ENCODE results near the gene PDGFRB. TPM values are rescaled to one million over a fixed set of nuclear protein-coding genes. Genes with fewer than 3 reads are reported as not detected.

Gene PDGFRB
- total RNA-seq, 2 donors from 2014 or later, result 8.6 to 18.1 TPM

DNA sequence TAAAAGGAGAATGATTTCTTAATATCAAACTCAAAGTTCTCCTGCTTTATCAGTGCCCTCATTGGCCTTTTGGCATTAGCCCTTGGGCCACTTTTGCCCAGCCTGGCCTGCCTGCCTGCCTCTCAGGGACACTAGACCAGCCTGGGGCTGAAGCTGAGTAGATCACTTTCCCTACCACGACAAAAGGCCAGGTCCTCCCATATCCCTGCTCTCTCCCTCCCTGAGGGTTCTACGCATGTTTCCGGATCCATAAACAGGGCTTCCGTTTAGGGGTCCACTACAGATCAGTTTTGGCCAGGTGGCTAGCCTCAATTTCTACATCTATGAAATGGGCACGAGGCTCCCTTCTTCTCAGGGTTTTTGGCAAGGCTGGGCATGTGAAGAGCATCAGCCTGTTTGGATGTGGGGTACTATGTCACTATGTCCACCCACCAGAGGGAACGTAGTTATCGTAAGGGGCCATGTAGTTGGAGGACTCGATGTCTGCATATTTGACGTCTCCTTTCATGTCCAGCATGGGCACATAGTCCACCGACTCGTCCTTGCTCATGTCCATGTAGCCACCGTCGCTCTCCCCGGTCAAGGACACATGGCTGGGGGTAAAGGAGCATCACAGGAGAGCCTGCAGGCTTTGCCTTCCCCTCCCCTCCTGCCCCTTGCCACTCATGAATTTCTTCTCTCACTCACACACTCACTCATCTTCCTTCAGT, 34.0 kb downstream of the PDGFRB start:
- H3K36me3 ChIP-seq, result no peaks in the 10 kb centered on the region
- intact Hi-C loops (cut with DNase I), result loop anchor here (10.0 kb wide), 1 partner anchor 287 kb away; no protein-coding TSS in a partner anchor
- DNase-seq, result no peak
- H3K4me3 ChIP-seq, result no peak overlapping the region
- no peaks in the 10 kb centered on the region for H3K9me3 ChIP-seq
- H3K4me1 ChIP-seq, result no peaks in the 10 kb centered on the region
- H3K9ac ChIP-seq (ENCODE audit: low read depth in 2 of 2, low read length in 2 of 2), result peak overlapping the region; percentile 27 to 30
- H3K27ac ChIP-seq, result no peak overlapping the region
- TF ChIP-seq, protein P1, sequence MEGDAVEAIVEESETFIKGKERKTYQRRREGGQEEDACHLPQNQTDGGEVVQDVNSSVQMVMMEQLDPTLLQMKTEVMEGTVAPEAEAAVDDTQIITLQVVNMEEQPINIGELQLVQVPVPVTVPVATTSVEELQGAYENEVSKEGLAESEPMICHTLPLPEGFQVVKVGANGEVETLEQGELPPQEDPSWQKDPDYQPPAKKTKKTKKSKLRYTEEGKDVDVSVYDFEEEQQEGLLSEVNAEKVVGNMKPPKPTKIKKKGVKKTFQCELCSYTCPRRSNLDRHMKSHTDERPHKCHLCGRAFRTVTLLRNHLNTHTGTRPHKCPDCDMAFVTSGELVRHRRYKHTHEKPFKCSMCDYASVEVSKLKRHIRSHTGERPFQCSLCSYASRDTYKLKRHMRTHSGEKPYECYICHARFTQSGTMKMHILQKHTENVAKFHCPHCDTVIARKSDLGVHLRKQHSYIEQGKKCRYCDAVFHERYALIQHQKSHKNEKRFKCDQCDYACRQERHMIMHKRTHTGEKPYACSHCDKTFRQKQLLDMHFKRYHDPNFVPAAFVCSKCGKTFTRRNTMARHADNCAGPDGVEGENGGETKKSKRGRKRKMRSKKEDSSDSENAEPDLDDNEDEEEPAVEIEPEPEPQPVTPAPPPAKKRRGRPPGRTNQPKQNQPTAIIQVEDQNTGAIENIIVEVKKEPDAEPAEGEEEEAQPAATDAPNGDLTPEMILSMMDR (IDR thresholded peaks at IDR 0.05), result no peak
- H3K27me3 ChIP-seq, result no peaks in the 10 kb centered on the region

DNA sequence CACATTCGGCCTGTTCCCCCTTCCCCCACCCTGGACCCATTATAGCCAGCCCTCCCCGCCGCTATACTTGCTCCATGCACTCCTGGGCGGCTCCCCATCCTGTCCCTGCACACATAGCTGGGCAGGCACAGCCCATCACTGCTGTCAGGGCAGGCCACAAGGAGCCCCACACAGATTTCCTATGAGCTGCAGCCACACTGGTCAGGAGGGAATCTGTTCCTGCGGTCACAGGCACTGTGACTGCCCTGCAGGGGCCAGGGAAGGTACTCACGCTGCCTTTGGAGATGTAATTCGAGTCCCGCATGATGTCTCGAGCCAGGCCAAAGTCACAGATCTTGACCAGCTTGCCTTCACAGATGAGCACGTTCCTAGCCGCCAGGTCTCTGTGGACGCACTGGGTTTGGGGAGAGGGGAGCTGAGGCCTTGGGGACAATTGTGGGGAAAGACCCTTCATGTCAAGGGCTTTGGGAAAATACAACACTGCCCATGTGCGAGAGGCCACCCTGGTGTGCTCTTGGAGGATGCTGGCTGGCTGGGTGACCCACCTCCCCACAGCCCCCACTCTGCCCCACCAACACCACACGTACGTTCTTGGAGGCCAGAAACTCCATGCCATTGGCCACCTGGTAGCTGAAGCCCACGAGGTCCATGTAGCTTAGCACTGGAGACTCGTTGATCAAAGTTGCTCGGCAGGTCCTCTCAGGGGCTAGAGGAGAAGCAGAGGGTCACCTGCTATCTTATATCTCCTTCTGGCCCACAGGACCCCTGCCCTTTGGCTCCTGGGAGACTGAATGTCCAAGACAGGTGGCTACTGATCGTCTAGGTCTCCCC, 34.8 kb downstream of the PDGFRB start:
- DNase-seq, result no peak
- H3K4me1 ChIP-seq, result no peaks in the 10 kb centered on the region

DNA sequence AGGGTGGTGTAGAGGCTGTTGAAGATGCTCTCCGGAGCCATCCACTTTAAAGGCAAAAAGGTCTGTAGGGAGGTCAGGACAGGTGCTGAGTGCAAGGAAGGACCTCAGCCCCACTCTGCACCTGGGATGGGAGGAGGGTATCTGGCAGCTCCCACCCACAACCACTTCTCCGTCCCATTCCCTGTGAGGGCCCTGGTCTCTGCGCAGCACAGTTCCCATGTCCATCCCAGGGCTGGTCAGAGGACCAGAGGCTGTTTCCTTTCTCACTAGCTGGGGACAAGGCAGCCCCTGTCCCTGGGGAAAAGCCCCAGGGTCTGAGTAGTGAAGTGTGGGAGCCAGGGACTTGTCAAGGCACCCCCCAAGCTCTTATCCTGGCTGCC, 35.6 kb downstream of the PDGFRB start:
- H3K4me1 ChIP-seq, result no peaks in the 10 kb centered on the region
- H3K4me3 ChIP-seq, result no peak overlapping the region
- H3K9me3 ChIP-seq, result no peaks in the 10 kb centered on the region
- H3K9ac ChIP-seq (ENCODE audit: low read depth in 2 of 2, low read length in 2 of 2), result no peak overlapping the region
- no peak overlapping the region for H3K27ac ChIP-seq
- no peaks in the 10 kb centered on the region for H3K27me3 ChIP-seq
- intact Hi-C loops (cut with DNase I), result loop anchor here (10.0 kb wide), 1 partner anchor 285 kb away; no protein-coding TSS in a partner anchor
- no peak for DNase-seq
- TF ChIP-seq, protein P1 (IDR thresholded peaks at IDR 0.05), result no peak
- no peaks in the 10 kb centered on the region for H3K36me3 ChIP-seq

More for the DNA sequence above, 34.8 kb downstream of the PDGFRB start:
- Histone ChIP-seq H3K4me3 (no peak overlapping the region), H3K9ac (ENCODE audit: low read depth in 2 of 2, low read length in 2 of 2) (no peak overlapping the region), H3K9me3 (no peaks in the 10 kb centered on the region), H3K27me3 (no peaks in the 10 kb centered on the region), H3K36me3 (no peaks in the 10 kb centered on the region), H3K27ac (no peak overlapping the region)
- TF ChIP-seq, protein P1 (IDR thresholded peaks at IDR 0.05), result no peak
- intact Hi-C loops (cut with DNase I), result loop anchor here (10.0 kb wide), 1 partner anchor 286 kb away; no protein-coding TSS in a partner anchor

DNA sequence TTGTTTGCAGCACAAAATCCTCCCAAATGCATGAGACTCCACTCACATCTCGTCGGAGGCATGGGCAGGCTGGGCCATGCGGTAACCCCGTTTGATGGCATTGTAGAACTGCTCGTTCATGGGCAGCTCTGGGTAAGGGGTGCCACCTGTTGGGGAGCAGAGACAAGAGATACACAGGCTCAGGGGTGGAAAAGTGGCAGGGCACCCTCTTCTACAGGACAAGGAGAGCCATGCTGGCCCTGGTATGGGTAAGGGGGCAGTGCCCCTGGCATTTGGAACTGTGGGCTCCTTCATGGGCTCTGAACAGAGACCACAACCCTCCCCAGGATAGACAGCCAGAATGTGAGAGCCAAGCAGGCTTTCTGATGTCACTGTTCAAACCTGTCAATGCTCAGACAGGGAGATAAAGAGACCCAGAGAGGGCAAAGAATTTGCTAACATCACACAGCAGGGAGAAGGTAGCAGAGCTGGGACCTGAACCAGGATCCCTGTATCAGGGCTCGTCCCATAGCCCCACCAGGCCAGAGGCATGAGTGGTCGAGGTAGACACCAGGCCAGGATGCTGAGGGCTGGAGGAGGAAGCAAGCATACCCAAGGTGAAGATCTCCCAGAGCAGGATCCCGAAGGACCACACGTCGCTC, 36.1 kb downstream of the PDGFRB start:
- intact Hi-C loops (cut with DNase I), result loop anchor here (10.0 kb wide), 1 partner anchor 285 kb away; no protein-coding TSS in a partner anchor
- Histone ChIP-seq H3K9ac (ENCODE audit: low read depth in 2 of 2, low read length in 2 of 2) (no peak overlapping the region), H3K27ac (no peak overlapping the region), H3K36me3 (no peaks in the 10 kb centered on the region), H3K4me1 (no peaks in the 10 kb centered on the region), H3K9me3 (no peaks in the 10 kb centered on the region), H3K27me3 (no peaks in the 10 kb centered on the region), H3K4me3 (no peak overlapping the region)
- TF ChIP-seq, protein P1 (IDR thresholded peaks at IDR 0.05), result no peak
- DNase-seq, result peak; percentile 20

DNA sequence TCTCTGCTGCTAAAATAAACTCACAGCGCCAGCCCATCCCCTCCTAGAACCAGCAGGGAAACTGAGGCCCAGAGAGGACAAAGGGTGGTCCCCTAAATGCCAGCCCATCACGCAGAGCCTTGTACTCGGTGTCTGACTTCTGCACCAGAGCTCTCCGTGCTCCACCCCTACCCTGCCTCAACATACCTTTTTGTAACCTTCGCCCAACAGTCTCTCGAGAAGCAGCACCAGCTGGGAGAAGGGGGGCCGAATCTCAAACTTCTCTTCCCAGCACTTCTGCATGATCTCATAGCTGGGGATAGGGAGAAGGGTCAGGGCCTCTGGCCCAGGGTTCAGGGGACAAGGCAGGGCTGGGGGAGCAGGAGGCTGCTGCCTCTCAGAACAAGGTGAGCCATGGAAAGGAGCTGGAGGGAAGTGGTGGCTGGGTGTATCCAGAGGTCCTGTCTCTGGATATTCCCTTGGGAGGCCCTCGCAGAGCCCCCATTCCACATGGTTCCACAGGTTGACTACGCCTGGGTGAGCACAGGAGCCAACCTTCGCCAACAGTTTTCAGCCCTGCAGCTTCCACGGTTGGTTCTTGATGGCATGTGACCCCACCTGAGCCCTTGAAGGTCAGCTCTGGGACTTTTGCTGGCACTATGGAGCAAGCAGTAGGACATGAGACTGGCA, 37.0 kb downstream of the PDGFRB start:
- TF ChIP-seq, protein P1 (IDR thresholded peaks at IDR 0.05), result no peak
- Histone ChIP-seq H3K27me3 (no peaks in the 10 kb centered on the region), H3K36me3 (no peaks in the 10 kb centered on the region), H3K27ac (no peak overlapping the region), H3K4me3 (no peak overlapping the region), H3K9ac (ENCODE audit: low read depth in 2 of 2, low read length in 2 of 2) (no peak overlapping the region), H3K4me1 (no peaks in the 10 kb centered on the region), H3K9me3 (no peaks in the 10 kb centered on the region)
- intact Hi-C loops (cut with DNase I), result no loop called here
- peak; percentile 16 for DNase-seq
